Bronchial epithelial cell (primary cell): ENCODE measurements around the gene TBCEL. TPM values are rescaled to one million over a fixed set of nuclear protein-coding genes. Genes with fewer than 3 reads are reported as not detected.

Experiments used
- DNase-seq: peaks from one replicate; pipeline ENCODE4 v3.0.0-alpha.2; 2010; ENCODE audit warnings: low read depth
- FAIRE-seq: peaks from 2 replicates; lab custom pipeline; 2011; peaks lifted over from hg19 to GRCh38; lab: Jason Lieb, UNC
- H3K27me3 ChIP-seq: 2 replicates; pipeline ENCODE4 v1.5.1; 2011; ENCODE audit warnings: low read length; ENCODE audit not compliant: control insufficient read depth, insufficient read depth
- H3K36me3 ChIP-seq: 2 replicates; pipeline ENCODE4 v1.5.1; 2011; ENCODE audit warnings: low read length; ENCODE audit not compliant: control insufficient read depth, insufficient read depth
- H3K4me3 ChIP-seq: 2 replicates; pipeline ENCODE4 v1.5.1; 2011; ENCODE audit warnings: mild to moderate bottlenecking, low read depth, low read length, control low read depth
- CTCF ChIP-seq: IDR thresholded peaks from 2 replicates; pipeline ENCODE4 v1.5.1; 2011; ENCODE audit warnings: mild to moderate bottlenecking, moderate library complexity, low read length, control low read depth, inconsistent platforms; ENCODE audit not compliant: insufficient read depth, severe bottlenecking
- total RNA-seq: library from RNA; depleted of rRNA; stranded (reverse); fragments of >200 nt; gene quantifications from 2 replicates; pipeline ENCODE4 v1.2.1, GENCODE V29; 2014

TBCEL gene
- total RNA-seq, 1 donor from 2014 or later, result 15.0 TPM

GRCh38 chr11:121032546-121032945 lies 8.6 kb downstream of the TBCEL start:
- DNase-seq, result no peak
- no peak for TF ChIP-seq CTCF
- Histone ChIP-seq H3K4me3 (no peak overlapping the region), H3K27me3 (no peaks in the 10 kb centered on the region), H3K36me3 (no peaks in the 10 kb centered on the region)
- no peak for FAIRE-seq

GRCh38 chr11:121033635-121034034 lies 9.7 kb downstream of the TBCEL start:
- no peak for TF ChIP-seq CTCF
- H3K36me3 ChIP-seq, result no peaks in the 10 kb centered on the region
- no peak for DNase-seq
- no peak overlapping the region for H3K4me3 ChIP-seq
- no peak for FAIRE-seq
- no peaks in the 10 kb centered on the region for H3K27me3 ChIP-seq

- no peak for DNase-seq
- no peaks in the 10 kb centered on the region for H3K36me3 ChIP-seq
- TF ChIP-seq CTCF, result no peak
- no peaks in the 10 kb centered on the region for H3K27me3 ChIP-seq
- no peak for FAIRE-seq
- H3K4me3 ChIP-seq, result no peak overlapping the region
Observed at GRCh38 chr11:121035169-121035755, 11.4 kb downstream of the TBCEL start.

- no peak overlapping the region for H3K4me3 ChIP-seq
- DNase-seq (no peak), FAIRE-seq (no peak)
- no peak for TF ChIP-seq CTCF
- H3K36me3 ChIP-seq, result no peaks in the 10 kb centered on the region
- no peaks in the 10 kb centered on the region for H3K27me3 ChIP-seq
Observed at GRCh38 chr11:121035780-121036179, 11.9 kb downstream of the TBCEL start.

- TF ChIP-seq CTCF, result no peak
- H3K27me3 ChIP-seq, result no peaks in the 10 kb centered on the region
- FAIRE-seq, result no peak
- H3K4me3 ChIP-seq, result no peak overlapping the region
- H3K36me3 ChIP-seq, result no peaks in the 10 kb centered on the region
- DNase-seq, result no peak
Observed at GRCh38 chr11:121037016-121037415, 13.1 kb downstream of the TBCEL start.

GRCh38 chr11:121038648-121039409 lies 14.9 kb downstream of the TBCEL start:
- H3K36me3 ChIP-seq, result no peaks in the 10 kb centered on the region
- no peaks in the 10 kb centered on the region for H3K27me3 ChIP-seq
- FAIRE-seq (no peak), DNase-seq (no peak)
- H3K4me3 ChIP-seq, result no peak overlapping the region
- TF ChIP-seq CTCF, result no peak
